Activated naive CD4-positive, alpha-beta T cell (primary cell): ENCODE data around the gene PFKL.
"Not testable (repeated sequence)": the region's sequence is repeated elsewhere in the genome, so short reads cannot be mapped to it uniquely, and the experiment has no call there.

Source experiments
- DNase-seq, 4 experiments: peaks; one replicate each; lab custom pipeline; 2025; lab: John Stamatoyannopoulos, UW

Gene PFKL

GRCh38 chr21:44294391-44295162 is 5.3 kb upstream of the PFKL start:
- DNase-seq = no peak

- DNase-seq = no peak
Observed at GRCh38 chr21:44295163-44295573, 4.7 kb upstream of the PFKL start.

- DNase-seq = no peak
Observed at GRCh38 chr21:44295646-44296045, 4.2 kb upstream of the PFKL start.

GRCh38 chr21:44296103-44296519 is 3.7 kb upstream of the PFKL start:
- DNase-seq = no peak

- DNase-seq = no peak
Observed at GRCh38 chr21:44296916-44297315, 2.9 kb upstream of the PFKL start.

GRCh38 chr21:44297525-44298290 is 2.1 kb upstream of the PFKL start:
- DNase-seq = peak in 3 of 4 experiments; percentile 34 to 68 (median 41)

- no peak for DNase-seq
Observed at GRCh38 chr21:44298301-44298700, 1.6 kb upstream of the PFKL start.

- DNase-seq = no peak
Observed at GRCh38 chr21:44299085-44299457, 782 bp upstream of the PFKL start.

- peak in 1 of 4 experiments; percentile 38 for DNase-seq
Observed at GRCh38 chr21:44300262-44300959, 558 bp downstream of the PFKL start.

- no peak for DNase-seq
Observed at GRCh38 chr21:44301141-44301540, 1.3 kb downstream of the PFKL start.

- no peak for DNase-seq
Observed at GRCh38 chr21:44301961-44302406, 2.1 kb downstream of the PFKL start.

- DNase-seq = not testable (repeated sequence)
Observed at GRCh38 chr21:44302573-44303401, 2.9 kb downstream of the PFKL start.

- no peak for DNase-seq
Observed at GRCh38 chr21:44303490-44303981, 3.7 kb downstream of the PFKL start.

- no peak for DNase-seq
Observed at GRCh38 chr21:44304011-44304616, 4.3 kb downstream of the PFKL start.

- DNase-seq = peak in 1 of 4 experiments; percentile 21
Observed at GRCh38 chr21:44304877-44305293, 5.0 kb downstream of the PFKL start.

- DNase-seq = no peak
Observed at GRCh38 chr21:44305691-44306090, 5.8 kb downstream of the PFKL start.

GRCh38 chr21:44306936-44307704 is 7.3 kb downstream of the PFKL start:
- DNase-seq = no peak

GRCh38 chr21:44310628-44311507 is 11.0 kb downstream of the PFKL start:
- DNase-seq = no peak

GRCh38 chr21:44312089-44312488 is 12.2 kb downstream of the PFKL start:
- DNase-seq = no peak
